Amniotic epithelial cell (primary cell): ENCODE measurements around the gene TP63.

ENCODE experiments used
- DNase-seq: peaks from one replicate; pipeline ENCODE4 v3.0.0-alpha.2; 2010; ENCODE audit warnings: low read depth

Gene TP63

DNA sequence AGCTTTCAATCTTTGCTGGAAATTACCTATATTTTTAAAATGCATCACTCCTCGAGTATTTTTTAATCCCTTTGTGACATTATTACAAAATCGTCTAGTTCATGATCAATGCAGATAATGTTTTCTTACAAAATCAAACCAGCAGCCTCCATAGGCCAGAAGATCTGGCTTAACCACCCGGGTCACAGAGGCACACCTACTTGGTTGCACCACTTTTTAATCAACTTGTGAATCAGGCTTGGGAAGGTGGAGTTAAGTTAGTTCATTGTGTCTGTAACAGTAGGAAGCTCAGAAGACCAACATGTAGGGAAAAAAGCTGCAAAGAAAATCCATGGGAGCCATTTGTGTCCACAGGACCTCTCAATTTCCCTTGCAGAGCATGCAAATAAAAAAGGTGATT is 148.0 kb downstream of the TP63 start:
- DNase-seq: no peak

DNA sequence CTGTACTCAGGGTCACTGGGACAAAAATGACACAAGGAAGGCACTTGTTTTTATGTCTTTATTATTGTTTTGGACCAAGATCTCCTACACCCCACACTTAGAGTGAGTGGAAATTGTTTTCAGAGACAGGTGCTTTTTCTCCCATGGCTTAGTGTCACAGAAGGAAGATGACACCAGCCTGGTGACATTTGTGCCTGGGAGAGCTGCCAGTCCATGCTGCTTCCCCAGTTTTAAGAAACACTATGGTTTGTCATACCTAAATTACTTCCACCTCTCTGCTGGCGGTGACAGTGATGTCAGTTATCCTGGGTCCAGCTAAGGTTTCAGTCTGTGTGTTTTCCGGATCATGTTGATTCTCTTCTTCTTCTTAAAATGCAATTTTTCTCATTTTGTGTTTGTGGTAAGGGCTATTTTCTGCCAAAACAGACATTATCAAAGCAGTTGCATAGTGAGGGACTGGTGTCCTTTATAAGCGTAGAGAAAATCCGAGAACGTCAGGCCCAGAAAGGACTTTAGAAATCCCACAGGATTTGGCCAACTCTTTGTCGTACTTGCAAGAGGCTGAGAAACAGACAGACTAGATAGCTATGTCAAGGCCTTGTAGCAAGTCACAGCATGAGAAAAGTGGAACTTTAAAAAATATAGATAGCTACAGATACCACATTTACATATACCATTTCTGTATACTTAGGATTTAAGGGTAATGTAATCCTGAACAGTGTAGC is 149.5 kb downstream of the TP63 start:
- DNase-seq: no peak

GRCh38 chr3:189781415-189781814 is 150.2 kb downstream of the TP63 start:
- no peak for DNase-seq

- DNase-seq: no peak
These were observed 155.4 kb downstream of the TP63 start for GRCh38 chr3:189786479-189787064.

DNA sequence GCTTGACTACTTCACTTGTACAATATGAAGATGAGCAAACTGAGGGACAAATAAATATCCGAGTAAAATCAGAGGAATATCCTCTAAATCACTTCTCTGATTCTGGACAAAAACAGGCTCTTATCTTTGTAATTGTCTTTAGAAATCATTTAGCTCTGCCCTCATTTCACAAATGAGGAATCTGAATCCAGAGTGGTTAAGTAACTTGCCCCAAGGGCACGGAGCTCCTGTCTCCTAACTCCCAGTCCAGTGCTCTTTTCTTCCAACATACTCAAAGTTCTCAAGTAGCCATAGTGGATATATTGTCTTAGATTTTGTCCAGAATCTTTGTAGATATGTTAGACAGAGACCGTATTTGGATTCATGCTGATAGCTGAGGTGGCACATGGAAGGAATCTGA is 156.0 kb downstream of the TP63 start:
- DNase-seq: no peak

GRCh38 chr3:189787632-189788031 is 156.4 kb downstream of the TP63 start:
- DNase-seq: no peak

DNA sequence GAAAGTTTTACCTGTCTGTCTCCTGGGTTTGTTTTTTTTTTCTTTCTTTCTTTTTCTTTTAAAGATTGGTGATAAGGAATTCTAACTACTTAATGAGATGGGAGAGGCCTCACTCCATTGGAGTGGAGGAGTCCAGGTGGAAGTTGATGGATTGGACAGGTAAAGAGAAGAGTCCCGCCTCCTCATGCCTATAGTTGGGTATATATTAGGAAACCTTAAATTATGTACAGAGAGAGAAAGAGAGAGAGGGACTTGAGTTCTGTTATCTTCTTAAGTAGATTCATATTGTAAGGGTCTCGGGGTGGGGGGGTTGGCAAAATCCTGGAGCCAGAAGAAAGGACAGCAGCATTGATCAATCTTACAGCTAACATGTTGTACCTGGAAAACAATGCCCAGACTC is 158.2 kb downstream of the TP63 start:
- DNase-seq: no peak

- DNase-seq: no peak
These were observed 159.5 kb downstream of the TP63 start for GRCh38 chr3:189790658-189791057.

- DNase-seq: no peak
These were observed 161.1 kb downstream of the TP63 start for GRCh38 chr3:189792046-189792929.

GRCh38 chr3:189794518-189794917 is 163.3 kb downstream of the TP63 start:
- no peak for DNase-seq

GRCh38 chr3:189797103-189797750 is 166.0 kb downstream of the TP63 start:
- DNase-seq: no peak

DNA sequence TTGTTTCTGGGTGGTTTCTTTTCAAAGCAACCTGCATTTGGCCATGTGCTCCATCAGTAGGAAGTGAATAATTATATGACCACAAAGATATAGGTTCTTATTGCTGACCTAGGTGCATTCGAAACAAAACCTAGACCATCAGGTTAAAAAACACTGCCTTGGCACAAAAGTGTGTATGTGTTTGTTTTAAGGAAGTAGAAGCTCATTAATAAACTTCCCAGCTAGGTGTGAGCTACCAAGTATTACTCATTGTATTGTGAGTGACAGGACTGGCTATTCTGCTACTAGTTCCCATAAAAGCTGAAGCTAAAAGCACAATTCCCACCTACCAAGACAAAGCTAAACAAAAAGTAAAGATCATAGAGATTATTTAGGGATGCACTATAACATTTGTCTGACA is 168.2 kb downstream of the TP63 start:
- DNase-seq: no peak

DNA sequence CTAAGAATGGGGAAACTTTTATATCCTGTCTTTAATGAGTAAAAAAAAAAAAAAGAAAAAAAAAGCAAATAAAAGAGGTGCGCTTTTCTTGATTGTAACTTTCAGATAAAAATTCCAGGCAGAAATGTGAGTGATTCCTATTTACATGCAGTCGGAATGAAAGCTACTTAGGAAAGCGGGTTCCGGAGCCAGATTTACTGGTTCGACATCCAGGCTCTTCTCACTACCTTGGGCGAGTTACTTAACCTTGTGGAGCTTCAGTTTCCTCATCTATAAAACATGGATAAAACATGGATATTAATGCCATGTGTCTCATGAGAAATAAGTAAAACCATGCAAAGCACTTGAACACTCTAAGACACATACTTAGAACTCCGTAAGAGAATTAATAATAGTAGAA is 169.2 kb downstream of the TP63 start:
- no peak for DNase-seq

DNA sequence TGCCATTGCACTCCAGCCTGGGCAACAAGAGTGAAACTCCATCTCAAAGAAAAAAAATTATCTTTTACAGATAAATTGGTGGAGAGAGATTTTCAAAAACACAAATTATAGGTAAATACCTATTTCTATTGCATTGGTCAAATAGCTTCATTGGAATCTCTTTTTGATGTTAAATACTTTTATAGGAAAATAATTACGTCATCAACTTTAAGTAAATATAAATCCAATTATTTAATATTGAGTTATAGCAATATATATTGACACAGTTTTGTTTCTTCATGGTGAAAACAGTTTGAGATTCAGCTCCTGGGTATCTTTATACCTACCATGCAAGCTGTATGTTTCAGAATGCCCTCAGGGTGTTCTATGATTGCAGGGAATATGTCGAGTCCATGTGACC is 172.1 kb downstream of the TP63 start:
- no peak for DNase-seq

- no peak for DNase-seq
These were observed 174.3 kb downstream of the TP63 start for GRCh38 chr3:189805375-189806067.

DNA sequence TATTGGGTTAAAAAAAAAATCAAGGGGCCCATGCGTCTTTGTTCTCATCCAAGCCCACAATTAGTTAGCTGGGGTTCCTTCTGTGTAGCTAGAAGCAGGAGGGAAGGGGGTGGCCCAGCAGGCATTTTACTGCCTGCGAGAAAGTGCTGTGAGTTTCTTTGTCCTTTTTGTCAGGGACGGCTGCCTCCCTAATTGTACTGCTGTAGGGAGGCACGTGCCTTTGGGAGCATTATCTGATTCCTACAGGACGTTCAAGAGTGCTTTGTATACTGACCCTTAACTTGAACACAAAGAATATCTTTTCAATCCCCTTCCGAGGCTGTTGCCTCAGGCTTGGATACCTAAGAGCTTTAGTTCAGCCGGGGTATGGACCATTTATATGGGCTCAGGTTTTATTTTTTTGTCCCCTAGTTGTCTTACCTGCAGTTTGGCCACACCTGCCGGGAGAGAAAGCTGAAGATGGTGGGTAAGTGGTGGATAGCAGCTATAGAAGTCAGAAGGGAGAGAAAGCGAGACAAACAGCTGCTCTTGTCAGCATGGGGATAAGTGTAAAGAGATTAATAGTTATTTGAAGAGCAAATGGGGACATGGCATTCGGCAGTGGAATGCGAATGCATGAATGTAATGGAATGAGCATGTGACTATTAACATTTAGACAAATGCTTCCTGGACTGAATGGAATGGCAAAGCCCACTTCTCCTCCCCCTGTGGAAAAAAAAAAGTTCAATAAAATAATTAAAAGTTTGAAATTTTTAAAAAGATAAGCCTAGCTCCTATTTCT is 175.2 kb downstream of the TP63 start:
- DNase-seq: no peak

DNA sequence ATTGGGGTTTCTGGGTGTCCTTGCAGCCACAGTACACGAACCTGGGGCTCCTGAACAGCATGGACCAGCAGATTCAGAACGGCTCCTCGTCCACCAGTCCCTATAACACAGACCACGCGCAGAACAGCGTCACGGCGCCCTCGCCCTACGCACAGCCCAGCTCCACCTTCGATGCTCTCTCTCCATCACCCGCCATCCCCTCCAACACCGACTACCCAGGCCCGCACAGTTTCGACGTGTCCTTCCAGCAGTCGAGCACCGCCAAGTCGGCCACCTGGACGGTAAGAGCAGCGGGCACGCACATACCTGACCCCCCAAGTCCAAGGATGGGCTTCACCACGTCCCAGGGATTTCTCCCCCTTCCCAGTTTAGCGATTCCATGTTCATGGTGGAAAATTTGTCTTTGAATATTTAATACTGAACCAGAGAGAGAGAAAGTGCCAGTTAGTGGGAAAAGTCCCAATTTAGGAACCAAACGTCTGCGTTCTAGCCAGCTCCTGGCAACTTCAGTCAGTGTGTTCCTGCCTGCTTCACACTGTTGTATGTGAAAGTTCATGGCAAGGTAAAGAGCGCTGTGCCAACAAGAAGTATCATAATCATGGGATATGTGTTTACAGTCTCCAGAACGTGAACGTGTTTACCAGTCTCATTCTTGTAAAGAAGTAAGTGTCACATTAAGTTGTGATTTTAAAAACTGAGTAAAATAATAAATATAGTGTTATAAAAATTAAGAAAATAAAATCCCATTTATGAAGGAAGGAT is 177.2 kb downstream of the TP63 start:
- no peak for DNase-seq

DNA sequence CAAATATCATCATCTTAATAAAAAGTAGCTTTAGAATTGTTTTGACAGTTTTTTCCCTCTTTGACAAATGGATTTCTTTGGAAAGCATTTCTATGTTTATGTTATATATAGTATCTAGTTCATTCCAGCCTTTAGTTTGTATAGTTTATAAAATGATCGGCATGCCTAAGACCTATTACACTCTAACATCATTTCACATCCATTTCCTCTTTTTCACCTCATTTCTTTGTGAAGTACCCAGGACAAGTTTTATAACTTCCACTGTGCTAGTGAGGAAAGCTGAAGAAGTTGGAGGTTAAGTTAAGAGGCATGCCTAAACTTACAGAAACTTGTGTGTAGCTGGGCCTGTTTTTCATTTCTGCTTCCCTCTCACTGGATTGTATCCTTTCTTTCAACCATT is 178.4 kb downstream of the TP63 start:
- no peak for DNase-seq

DNA sequence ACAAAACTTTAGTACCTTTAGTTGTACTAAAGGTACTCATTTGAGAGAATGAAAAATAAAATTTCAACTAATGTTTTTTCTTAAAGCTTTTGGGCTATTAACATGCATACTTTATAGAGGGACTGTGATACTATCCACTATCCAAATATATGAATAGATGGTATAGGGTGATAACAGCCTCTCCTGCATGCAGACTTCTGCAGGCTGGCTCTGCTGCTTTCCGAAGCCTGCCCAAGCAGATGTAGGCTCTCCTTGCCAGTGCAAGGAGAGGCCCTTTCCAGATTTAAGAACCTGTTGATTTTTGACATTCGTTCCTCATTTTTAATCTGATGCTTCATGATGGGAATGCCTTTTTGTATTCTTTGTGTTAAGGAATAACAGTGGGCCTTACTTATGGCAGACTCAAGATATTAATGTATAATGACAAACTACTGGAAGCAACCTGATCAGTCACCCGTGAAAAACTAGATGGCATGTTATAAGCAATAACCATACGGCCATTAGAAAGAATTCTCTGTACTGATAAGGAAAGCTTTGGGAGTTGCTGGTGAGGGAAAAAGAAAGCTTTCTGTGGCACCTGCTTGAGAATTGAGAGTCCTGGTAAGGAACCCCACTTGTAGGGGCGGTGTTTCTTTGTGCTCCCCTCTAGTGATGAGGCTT is 181.7 kb downstream of the TP63 start:
- DNase-seq: no peak
